NCI-H2196 (cell line): ENCODE results near the gene PTPN12.
"Not testable (repeated sequence)": the region's sequence is repeated elsewhere in the genome, so short reads cannot be mapped to it uniquely, and the experiment has no call there.

Experiments
- DNase-seq: peaks from one replicate; lab custom pipeline; 2025; ENCODE audit not compliant: unreplicated experiment; lab: John Stamatoyannopoulos, UW

PTPN12 gene

DNA sequence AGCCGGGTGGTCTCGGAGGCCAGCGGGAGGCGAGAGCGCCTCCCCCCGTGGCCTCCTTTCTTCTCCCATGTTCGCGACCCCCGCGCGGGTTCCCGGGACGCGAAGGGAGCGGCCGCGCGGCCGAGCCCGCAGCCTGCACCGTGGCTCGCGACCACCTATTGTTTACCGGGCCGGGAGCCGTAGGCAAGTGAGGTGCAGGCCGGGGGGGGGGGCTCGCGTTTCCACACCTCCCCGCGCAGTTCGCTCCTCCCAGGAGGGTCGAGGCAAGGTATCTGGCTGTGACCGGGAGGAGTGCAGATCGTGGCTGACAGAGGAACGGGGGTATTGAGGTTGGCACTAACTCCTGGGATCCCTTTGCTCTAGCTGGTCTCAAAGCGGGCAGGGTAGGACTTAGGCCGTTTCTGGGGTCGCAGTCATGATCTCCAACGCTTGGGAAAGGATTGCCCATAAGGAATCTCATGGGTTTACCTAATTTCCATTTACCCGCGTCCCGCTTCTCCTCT, 734 bp downstream of the PTPN12 start:
- no peak for DNase-seq

DNA sequence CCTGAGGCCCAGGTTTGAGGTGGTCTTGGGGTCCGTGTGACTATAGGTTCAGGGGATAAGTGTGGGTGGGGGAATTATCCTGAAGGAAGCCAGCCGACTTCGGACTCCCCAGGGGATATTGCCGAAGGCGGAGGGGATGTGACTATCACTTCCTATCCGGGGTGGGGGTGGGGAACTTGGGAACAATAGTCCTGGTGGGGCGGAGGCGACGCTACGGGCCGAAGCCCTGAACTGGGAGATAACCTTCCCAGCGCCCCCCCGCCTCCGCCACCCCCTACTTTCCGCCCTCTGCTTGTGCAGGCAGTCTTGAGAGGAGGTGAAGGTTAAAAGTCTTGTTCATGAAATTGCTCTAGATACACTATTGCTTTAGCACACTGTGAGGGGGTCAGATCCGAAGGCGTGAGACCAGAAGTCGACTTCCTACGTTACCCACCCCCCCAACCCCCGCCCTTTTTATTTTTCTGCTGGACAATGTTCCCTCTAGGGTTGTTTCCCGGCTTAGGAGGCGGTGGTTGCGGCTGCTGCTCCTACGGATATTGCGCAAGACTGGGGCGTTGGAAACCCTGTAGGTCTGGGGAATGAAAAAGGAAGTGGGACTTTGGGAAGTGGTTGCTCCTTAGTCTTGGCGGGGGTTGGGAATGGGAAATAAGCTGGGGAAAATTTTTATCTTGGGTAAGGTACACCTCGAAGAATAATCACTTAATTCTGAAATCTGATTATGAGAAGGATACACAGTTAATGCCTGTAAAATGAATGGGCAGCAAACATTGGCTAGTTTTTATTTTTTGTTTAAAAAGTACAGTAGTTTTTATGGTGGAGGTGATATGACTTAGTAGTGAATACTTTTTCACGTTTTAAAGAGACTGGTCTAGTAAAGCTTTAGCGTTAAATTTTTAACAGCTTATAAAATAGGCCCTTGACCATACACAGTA, 1.5 kb downstream of the PTPN12 start:
- peak; percentile 79 for DNase-seq

DNA sequence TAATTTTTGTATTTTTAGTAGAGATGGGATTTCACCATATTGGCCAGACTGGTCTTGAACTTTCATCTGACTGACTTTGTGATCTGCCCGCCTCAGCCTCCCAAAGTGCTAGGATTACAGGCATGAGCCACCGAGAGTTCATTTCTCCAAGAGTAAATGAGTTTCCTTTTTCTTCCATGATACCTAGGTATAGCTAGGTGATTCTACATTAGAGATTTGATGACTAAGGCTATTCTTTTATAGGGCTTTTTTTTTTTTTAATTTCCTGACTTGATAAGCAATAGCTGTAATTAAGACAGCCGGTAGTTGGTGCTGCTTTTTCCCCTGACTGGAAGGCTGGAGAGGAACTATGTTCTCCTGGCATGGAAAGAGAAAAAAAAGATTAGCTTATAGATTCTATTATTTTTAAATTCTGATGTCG, 3.3 kb downstream of the PTPN12 start:
- no peak for DNase-seq

DNA sequence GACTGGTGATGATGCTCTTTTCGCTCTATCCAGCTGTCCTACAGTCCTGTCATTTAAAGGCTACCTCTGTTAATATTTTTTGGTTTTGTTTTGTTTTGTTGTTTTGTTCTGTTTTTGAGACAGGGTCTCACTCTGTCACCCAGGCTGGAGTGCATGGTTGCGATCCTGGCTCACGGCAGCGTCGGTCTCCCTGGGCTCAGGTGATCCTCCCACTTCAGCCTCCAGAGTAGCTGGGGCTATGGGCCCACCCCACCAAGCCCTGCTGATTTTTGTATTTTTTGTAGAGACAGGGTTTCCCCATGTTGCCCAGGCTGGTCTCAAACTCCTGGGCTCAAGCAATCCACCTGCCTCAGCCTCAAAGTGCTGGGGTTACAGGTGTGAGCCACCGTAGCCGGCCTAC, 3.9 kb downstream of the PTPN12 start:
- not testable (repeated sequence) for DNase-seq

DNA sequence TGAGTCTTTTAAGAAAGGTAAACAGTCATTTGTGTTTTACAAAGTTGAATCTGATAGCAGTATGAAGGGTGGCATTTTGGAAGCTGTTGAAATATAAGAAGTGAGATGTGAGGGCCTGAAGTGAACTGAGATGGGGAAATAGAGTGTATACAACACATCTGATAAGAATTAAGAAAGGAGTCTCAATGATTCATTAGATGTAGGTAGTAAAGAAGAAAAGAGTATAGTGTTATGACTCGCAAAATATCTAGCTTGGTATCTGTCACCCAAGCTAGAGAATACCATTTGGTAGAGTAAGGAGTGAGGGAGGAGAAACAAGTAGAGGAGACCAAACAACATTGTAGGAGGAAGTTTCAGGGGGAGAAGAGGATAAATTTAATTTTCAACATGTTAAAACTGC, 5.3 kb downstream of the PTPN12 start:
- DNase-seq, result no peak

DNA sequence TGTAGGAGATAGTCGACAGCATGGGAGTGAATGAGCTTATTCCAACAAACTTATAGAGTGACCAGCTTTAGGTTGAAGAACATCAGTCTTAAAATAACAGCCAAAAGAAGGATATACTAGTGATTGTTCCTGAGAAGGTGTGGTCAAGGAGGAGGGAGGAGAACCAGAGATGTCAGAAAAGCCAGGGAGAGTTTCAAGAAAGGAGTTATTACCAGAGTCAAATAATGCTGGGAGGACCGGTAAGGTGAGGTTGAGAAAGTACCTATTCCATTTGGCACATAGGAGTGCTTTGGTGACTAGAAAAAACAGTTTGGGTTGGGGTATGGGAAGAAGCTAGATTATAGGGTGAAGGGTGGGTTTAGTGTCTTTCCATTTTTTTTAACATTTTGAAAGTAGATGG, 5.8 kb downstream of the PTPN12 start:
- DNase-seq, result no peak

DNA sequence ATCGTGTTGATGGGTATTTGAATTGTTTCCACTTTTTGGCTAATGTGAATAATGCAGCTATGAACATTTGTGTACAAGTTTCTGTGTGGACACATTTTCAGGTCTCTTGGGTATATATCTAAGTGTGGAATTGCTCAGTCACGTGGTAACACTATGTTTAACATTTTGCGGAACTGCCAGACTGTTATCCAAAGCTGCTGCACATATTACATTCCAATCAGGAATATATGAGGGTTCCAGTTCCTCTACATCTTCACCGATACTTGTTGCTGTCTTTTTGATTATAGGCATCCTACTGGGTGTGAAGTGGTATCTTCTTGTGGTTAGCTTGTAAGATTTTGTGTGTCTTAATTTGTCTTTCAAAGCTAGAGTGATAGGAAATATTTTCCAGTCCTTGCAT, 6.8 kb downstream of the PTPN12 start:
- DNase-seq, result no peak

DNA sequence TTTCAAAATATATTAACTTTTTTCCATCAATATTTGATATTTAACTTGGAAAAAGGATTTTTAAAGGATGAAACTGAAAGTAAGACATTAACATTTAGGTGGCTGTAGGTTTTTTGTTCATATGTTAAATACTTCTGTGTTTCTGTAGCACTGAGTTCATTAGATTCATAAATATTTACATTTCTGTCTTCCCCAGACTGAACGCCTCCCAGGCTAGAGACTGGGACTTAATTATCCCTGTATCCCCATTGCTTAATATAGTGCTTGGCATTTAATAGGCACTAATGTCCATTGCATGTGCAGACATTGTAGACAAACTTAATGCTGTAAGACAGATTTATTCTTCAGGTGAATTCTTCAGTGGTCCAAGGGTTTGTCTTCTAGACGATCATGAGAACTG, 7.4 kb downstream of the PTPN12 start:
- DNase-seq, result no peak

DNA sequence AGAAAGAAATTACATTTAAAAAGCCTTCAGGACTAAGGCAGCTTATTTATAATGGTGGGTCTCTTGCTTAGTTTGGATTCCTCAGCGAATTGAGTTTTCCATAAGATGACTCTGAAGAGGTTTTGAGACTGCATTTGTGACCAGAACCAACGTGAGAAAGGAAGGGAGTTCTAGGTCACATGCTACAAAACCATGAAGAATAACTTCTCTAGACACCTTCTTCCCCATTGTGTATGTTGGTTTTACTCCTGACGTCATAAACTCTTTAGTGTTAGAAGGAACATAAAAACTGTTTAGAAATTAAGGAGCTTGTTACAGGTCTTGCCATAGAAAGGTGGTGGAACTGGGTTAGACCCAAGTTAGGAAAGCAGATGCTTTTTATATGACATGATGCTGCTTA, 11.1 kb downstream of the PTPN12 start:
- no peak for DNase-seq

DNA sequence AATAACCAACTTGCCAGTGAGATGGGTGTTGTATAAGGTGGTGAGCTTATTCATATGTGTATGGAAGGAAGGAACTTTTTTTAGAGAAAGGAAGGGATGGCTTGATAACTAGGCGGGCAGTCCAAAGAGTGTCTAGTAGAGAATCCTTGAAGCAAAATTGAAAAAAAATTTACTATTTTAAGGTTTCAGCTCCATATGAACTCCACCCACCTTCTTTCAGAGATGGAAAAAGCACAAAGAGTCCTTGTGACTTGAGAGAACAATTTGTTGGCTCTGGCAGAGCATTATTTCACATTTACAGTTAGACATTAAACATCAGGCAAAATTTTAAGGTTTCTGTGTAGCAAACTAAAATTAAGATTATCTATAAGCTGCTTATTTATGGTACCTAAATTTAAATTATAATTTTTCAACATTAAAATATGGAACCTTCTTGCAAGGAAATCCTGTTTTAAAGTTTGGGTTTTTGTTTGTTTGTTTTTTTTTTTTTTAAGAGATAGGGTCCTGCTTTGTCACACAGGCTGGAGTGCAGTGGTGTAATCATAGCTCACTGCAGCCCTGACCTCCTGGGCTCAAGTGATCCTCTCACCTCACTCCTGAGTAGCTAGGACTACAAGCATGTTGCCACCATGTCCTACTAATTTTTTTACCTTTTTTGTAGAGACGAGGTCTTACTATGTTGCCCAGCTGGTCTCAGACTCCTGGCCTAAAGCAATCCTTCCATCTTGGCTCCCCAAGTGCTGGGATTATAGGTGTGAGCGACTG, 12.2 kb downstream of the PTPN12 start:
- no peak for DNase-seq

DNA sequence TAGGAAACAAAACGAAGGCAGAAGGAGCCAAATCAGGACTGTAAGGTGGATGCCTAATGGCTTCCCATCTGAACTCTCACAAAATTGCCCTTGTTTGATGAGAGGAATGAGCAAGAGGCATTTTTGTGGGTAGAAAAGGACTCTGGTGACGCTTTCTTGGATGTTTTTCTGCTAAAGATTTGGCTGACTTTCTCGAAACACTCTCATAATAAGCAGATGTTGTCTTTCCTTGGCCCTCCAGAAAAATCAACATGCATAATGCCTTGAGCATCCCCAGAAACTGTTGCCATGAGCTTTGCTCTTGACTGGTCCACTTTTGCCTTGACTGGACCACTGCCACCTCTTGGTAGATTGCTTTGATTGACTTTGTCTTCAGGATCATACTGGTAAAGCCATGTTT, 13.5 kb downstream of the PTPN12 start:
- DNase-seq, result no peak

DNA sequence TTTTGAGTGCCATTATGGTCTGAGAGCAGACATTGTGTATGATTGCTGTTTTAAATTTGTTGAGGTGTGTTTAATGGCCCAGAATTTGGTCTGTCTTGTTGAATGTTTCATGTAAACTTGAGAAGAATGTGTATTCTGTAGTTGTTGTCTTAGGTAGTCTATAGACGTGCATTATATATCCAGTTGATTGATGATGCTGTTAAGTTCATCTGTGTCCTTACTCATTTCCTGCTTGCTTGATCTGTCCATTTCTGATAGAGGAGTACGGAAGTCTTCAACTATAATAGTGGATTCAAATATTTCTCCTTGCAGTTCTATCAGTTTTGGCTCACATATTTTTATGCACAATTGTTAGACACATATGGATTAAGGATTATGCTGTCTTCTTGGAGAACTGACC, 16.0 kb downstream of the PTPN12 start:
- DNase-seq, result no peak

DNA sequence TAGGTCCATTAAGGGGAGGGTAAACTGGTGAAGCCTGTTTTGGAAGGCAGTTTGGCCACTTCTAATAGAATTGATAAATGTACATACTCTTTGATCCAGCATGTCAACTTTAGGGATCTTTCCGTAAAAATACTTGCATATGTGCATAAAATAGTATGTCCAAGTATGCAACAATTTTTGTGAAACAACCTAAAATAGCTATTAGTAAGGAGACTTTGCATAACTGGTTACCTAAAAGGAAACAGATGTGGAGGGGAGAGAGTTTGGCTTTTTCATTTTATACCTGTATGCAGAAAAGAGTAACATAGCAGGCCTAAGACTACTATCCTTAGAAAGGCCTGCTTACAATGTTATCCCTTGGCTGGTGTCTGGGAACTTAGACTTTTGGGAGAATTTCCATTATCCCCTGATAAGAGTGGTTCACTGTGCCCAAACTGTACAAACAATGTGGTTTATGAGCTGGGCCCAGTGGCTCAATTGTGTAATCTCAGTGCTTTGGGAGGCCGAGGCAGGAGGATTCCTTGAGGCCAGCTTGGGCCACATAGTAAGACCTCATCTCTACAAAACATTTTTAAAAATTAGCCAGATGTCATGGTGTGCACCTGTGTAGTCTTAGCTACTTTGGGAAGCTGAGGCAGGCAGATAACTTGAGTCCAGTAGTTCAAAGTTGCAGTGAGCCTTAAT, 21.3 kb downstream of the PTPN12 start:
- no peak for DNase-seq

DNA sequence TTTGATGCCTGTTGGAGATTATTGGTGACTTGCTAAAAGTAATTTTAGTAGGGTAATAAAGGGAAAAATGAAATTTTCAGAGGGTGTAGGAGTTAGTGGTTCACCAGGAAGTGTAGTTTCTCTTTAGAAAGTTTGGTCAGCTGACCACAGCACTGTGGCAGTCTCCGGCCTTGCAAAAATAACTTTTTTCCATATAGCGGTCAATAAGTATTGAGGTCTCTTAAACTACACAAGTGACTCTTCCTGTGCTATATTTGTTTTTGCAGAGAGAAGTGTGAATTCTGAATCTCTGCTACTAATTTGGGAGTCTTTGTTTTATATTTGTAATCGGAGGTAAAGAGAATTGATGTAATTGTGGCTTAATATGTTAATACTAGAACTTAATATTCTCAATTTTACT, 24.3 kb downstream of the PTPN12 start:
- no peak for DNase-seq

DNA sequence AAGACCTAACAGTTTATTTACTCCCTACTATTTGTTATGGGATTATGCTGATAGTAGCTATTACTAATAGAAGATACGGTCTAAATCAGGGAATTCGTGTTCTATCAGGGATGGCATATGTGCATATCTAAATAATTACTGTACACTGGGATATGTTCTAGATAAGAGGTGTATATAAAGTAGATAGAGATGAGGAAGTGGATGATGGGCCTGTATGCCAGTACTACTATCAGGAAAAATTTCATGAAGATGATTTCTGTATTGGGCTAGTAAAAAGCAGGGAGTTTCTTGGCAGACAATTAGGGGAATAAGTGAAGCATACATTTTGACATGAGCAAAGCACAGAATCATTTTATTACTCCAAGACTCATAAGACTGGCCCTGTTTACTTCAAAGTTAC, 26.2 kb downstream of the PTPN12 start:
- no peak for DNase-seq

DNA sequence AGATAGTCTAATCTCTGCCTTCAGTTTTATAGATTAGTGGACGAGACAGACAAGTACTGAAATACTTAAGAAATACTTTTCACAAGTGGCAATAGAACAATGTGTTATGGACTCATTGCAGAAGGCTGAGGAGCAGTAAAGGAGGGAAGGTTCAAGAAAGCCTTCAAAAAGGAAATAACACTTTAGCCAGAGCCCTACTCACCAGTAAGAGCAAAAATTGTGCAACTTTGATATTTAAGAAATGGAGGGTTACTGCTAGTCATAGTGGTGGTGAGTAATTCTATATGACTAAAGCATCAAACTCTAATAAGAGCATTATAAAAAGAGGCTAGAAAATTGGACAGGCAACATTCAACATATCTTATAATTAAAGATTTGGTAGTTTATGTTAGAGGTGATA, 28.8 kb downstream of the PTPN12 start:
- DNase-seq, result no peak

DNA sequence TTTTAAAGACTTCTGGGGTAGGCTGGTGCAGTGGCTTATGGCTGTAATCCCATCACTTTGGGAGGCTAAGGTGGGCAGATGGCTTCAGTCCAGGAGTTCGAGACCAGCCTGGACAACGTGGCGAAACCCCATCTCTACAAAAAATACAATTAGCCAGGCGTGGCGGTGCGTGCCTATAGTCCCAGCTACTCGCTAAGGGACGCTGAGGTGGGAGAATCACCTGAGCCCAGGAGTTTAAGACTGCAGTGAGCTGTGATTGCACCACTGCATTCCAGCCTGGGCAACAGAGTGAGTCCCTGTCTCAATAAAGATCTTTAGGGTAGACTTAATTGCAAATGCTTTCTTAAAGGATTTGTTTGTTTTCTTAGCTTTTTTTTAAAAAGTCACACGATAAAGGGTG, 29.3 kb downstream of the PTPN12 start:
- DNase-seq, result no peak

DNA sequence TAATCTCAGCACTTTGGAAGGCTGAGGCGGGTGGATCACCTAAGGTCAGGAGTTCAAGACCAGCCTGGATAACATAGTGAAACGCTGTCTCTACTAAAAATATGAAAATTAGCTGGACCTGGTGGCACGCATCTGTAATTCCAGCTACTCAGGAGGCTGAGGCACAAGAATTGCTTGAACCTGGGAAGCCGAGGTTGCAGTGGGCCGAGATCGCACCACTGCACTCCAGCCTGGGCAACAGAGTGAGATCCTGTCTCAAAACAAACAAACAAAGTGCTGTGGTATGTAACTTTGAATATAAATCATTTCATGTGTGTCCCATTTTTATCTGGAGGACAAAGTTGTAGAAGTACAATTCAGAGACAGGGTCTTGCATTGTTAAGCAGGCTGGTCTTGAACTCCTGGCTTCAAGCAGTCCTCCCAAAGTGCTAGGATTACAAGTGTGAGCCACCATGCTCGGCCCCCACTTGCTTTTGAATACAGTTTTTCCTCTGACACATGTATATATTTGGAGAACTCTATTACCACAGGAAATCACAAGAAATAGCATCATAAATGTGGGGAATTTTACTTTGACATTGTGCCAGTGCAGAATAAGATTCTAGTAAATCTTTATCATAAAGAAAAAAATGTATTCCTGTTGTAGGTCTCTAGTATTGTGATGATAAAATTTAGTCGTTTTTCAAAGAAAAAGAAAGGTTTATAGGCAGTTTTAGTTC, 32.6 kb downstream of the PTPN12 start:
- no peak for DNase-seq

DNA sequence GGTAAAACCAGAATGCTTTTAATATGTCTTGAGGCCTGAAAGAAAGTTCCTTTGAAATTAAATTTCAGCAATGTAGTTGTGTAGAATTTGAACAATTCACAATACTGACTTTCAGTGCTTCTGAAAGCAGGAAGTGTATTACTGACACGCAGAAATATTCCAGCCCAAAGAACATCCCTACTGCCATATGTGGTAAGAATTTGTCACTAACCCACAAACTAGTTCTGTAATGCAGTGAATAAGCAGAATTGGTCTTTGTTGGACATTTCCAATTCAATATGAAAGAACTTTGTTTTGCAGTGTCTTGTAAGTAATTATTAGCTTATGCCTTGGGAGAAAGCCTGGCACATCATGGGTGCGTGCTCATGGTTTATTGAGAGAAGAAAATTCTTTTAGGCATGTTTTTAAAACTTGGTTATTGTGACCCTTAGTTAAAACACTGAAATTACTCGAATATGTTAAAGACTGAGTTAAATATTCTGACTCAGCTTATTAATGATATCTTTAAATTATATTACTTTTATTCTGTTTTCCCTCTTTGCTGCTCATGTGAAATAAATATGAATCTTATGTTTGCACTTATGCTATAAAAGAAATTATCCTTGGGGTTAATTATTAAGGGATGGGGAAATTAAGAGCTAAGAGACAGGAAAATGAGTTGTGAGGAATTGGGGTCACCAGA, 33.4 kb downstream of the PTPN12 start:
- no peak for DNase-seq

DNA sequence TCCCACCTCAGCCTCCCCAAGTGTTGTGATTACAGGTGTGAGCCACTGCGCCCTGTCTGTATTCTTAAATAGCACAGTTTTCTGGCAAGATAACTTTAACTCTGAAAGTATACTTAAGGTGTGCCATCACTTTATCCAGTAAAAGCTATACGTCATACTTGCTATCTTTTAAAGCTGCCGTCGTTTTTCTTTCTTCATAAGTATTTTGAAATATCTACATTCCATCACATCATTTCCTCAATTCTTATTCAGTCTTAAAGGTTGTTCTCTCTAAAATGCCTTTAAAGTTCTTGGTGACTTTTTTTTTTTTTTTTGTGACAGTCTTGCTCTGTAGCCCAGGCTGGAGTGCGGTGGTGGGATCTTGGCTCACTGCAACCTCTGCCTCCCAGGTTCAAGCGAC, 34.7 kb downstream of the PTPN12 start:
- DNase-seq, result no peak
